ENCODE data around the gene FGF21. TPM values are rescaled to one million over a fixed set of nuclear protein-coding genes. Genes with fewer than 3 reads are reported as not detected.

FGF21 gene
- total RNA-seq, 2 experiments from 2014 or later = not detected

GRCh38 chr19:48795685-48796070 lies 40.4 kb downstream of the FGF21 start:
- ChIA-PET POLR2A (interaction anchor here (0.5 to 2.2 kb wide), 18 partner anchors 11 to 312 kb away, joined by 3 to 17 read pairs (median 4); partner anchors contain the start of genes BCAT2, CA11, HSD17B14 and PPP1R15A), CTCF (interaction anchor here (0.7 to 2.5 kb wide), 19 partner anchors 12 to 922 kb away, joined by 3 to 33 read pairs (median 5); partner anchors contain the start of genes CA11, GYS1, HSD17B14 and PPP1R15A)
- Mint-ChIP-seq H3K36me3 (ENCODE audit: low read depth) (no peaks in the 10 kb centered on the region), H3K27me3 (no peaks in the 10 kb centered on the region), H3K4me3 (peak overlapping the region; percentile 96), H3K9me3 (no peaks in the 10 kb centered on the region), H3K27ac (peak overlapping the region; percentile 90), H3K4me1 (ENCODE audit: low read depth) (peaks cover 10% of the 10 kb centered on the region)
- Histone ChIP-seq H3K4me3 (ENCODE audit: low read length) (peak overlapping the region; percentile 59), H3K4me1 (ENCODE audit: insufficient read depth, low read length) (peaks cover 14% of the 10 kb centered on the region), H3K27ac (ENCODE audit: low read depth in 1 of 2, low read length in 2 of 2) (no peak overlapping the region), H3K27me3 (ENCODE audit: control insufficient read depth in 1 of 2, insufficient read depth in 2 of 2, low read length in 2 of 2) (no peaks in the 10 kb centered on the region), H3K9me3 (ENCODE audit: control insufficient read depth in 1 of 2, insufficient read depth in 1 of 2, low read length in 2 of 2) (no peaks in the 10 kb centered on the region), H3K36me3 (ENCODE audit: insufficient read depth, low read length) (peaks cover 4% of the 10 kb centered on the region)
- ATAC-seq (ENCODE audit: poor library complexity) (no peak), DNase-seq (no peak)
- intact Hi-C loops (cut with DNase I, micrococcal nuclease) = loop anchor here (1.0 to 2.0 kb wide), 4 partner anchors 40 to 175 kb away; partner anchors contain the start of gene CA11 (in 2 of the 2)
- TF ChIP-seq CTCF (IDR thresholded peaks at IDR 0.05) = no peak

GRCh38 chr19:48796298-48797083 lies 41.2 kb downstream of the FGF21 start:
- Histone ChIP-seq H3K27me3 (ENCODE audit: control insufficient read depth in 1 of 2, insufficient read depth in 2 of 2, low read length in 2 of 2) (no peaks in the 10 kb centered on the region), H3K9me3 (ENCODE audit: control insufficient read depth in 1 of 2, insufficient read depth in 1 of 2, low read length in 2 of 2) (no peaks in the 10 kb centered on the region), H3K4me1 (ENCODE audit: insufficient read depth, low read length) (peaks cover 14% of the 10 kb centered on the region), H3K4me3 (ENCODE audit: low read length) (no peak overlapping the region), H3K27ac (ENCODE audit: low read depth in 1 of 2, low read length in 2 of 2) (no peak overlapping the region), H3K36me3 (ENCODE audit: insufficient read depth, low read length) (peaks cover 4% of the 10 kb centered on the region)
- no peaks in the 10 kb centered on the region for H3K36me3 Mint-ChIP-seq (ENCODE audit: low read depth)
- TF ChIP-seq CTCF (IDR thresholded peaks at IDR 0.05) = no peak
- no peak overlapping the region for H3K27ac Mint-ChIP-seq
- no peak overlapping the region for H3K4me3 Mint-ChIP-seq
- H3K27me3 Mint-ChIP-seq = no peaks in the 10 kb centered on the region
- H3K4me1 Mint-ChIP-seq (ENCODE audit: low read depth) = peaks cover 10% of the 10 kb centered on the region
- DNase-seq (no peak), ATAC-seq (ENCODE audit: poor library complexity) (no peak)
- POLR2A ChIA-PET = interaction anchor here (1.6 to 2.2 kb wide), 6 partner anchors 14 to 178 kb away, joined by 5 to 17 read pairs (median 9); partner anchors contain the start of genes BCAT2, HSD17B14, RPL18 and SPHK2
- intact Hi-C loops (cut with DNase I, micrococcal nuclease) = no loop called here
- CTCF ChIA-PET = interaction anchor here (2.2 to 2.5 kb wide), 2 partner anchors 47 to 174 kb away, joined by 19 to 33 read pairs; no protein-coding TSS in a partner anchor
- H3K9me3 Mint-ChIP-seq = no peaks in the 10 kb centered on the region

- Mint-ChIP-seq H3K27me3 (no peaks in the 10 kb centered on the region), H3K4me3 (no peak overlapping the region), H3K9me3 (no peaks in the 10 kb centered on the region), H3K27ac (no peak overlapping the region), H3K36me3 (ENCODE audit: low read depth) (no peaks in the 10 kb centered on the region), H3K4me1 (ENCODE audit: low read depth) (peaks cover 10% of the 10 kb centered on the region)
- H3K9me3 ChIP-seq (ENCODE audit: control insufficient read depth in 1 of 2, insufficient read depth in 1 of 2, low read length in 2 of 2) = no peaks in the 10 kb centered on the region
- H3K4me1 ChIP-seq (ENCODE audit: insufficient read depth, low read length) = peaks cover 14% of the 10 kb centered on the region
- peaks cover 4% of the 10 kb centered on the region for H3K36me3 ChIP-seq (ENCODE audit: insufficient read depth, low read length)
- TF ChIP-seq CTCF (IDR thresholded peaks at IDR 0.05) = no peak
- no peaks in the 10 kb centered on the region for H3K27me3 ChIP-seq (ENCODE audit: control insufficient read depth in 1 of 2, insufficient read depth in 2 of 2, low read length in 2 of 2)
- ChIA-PET CTCF (no interaction called here), POLR2A (interaction anchor here (2.2 kb wide), 1 partner anchor 13 kb away, joined by 11 read pairs; the partner anchor contains the start of gene BCAT2)
- intact Hi-C loops (cut with DNase I, micrococcal nuclease) = no loop called here
- H3K4me3 ChIP-seq (ENCODE audit: low read length) = no peak overlapping the region
- DNase-seq (no peak), ATAC-seq (ENCODE audit: poor library complexity) (no peak)
- H3K27ac ChIP-seq (ENCODE audit: low read depth in 1 of 2, low read length in 2 of 2) = no peak overlapping the region
These were observed 41.8 kb downstream of the FGF21 start for GRCh38 chr19:48797103-48797502.

Data from CD4-positive, alpha-beta T cell (primary cell).